Measurements from ENCODE around the gene LBX1.

LBX1 gene

DNA sequence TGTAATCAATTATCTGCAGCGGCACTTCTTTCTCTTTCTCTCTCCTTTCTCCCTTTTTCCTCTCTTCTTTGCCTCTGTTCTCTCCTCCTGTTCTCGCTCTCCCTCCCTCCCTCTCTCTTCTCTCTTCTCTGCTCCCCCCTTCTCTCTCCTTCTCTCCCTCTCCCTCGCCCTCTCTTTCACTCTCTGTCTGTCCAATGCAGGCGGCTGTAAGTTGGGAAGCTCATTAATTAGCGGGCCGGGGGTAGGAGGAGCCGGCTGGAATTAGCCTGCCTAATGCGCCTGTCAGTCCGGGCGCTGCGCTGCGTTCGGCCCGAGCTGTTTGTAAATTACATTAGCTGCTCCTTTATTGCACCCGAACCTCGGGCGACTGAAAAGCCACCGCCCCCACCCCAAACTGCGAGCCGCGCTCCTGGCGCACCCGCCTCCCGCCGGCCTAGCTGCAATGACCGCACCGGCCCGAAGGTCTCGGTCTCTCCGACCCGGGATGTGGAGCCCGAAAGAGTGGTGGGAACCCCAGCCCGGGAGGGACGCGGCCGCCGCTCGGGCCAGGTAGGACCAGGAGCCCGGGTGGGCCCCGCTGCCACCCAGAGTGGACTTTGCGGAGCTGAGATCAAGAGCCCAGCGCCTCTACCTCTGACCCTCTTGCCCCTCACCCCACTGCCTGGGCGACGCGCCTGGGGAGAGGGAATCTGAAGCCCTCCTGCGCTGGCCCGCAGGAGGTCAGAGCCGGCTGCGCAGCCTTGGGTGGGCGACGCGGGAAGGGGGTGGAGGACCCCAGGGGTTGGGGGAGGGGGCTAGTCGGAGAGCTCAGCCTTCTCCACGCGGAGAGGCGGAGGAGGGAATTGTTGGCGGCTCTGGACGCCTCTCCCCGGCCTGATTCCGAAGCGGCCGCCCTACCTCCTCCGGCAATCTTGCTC lies at the start of gene LBX1:
TSS of gene LBX1 (minus strand) at position 198 of the 917 bp plus-strand sequence. CDS start 648 bp downstream, outside the sequence.
- TF ChIP-seq, protein P1, sequence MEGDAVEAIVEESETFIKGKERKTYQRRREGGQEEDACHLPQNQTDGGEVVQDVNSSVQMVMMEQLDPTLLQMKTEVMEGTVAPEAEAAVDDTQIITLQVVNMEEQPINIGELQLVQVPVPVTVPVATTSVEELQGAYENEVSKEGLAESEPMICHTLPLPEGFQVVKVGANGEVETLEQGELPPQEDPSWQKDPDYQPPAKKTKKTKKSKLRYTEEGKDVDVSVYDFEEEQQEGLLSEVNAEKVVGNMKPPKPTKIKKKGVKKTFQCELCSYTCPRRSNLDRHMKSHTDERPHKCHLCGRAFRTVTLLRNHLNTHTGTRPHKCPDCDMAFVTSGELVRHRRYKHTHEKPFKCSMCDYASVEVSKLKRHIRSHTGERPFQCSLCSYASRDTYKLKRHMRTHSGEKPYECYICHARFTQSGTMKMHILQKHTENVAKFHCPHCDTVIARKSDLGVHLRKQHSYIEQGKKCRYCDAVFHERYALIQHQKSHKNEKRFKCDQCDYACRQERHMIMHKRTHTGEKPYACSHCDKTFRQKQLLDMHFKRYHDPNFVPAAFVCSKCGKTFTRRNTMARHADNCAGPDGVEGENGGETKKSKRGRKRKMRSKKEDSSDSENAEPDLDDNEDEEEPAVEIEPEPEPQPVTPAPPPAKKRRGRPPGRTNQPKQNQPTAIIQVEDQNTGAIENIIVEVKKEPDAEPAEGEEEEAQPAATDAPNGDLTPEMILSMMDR (IDR thresholded peaks at IDR 0.05): no peak

- TF ChIP-seq, protein P1 (IDR thresholded peaks at IDR 0.05): no peak
Measured at GRCh38 chr10:101273741-101274140, 44.5 kb upstream of the LBX1 start.

DNA sequence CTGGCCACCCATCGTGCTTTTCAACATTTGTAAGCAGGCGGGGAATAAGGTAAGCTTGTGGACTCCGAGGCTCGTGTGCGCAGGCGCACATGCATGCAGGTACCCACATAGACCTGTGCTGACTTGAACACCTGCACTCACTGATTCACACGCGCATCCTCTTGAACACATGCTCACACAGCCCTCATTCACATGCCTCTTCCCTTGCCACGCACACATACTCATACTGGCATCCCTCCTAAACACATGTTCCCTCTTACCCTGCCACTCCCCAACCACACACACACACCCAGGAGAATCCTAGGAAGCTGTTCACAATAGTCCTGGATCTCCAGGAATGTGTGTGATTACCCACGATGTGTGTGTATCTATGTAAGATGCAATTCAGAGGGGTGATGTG lies 44.1 kb upstream of the LBX1 start:
- TF ChIP-seq, protein P1 (IDR thresholded peaks at IDR 0.05): no peak

DNA sequence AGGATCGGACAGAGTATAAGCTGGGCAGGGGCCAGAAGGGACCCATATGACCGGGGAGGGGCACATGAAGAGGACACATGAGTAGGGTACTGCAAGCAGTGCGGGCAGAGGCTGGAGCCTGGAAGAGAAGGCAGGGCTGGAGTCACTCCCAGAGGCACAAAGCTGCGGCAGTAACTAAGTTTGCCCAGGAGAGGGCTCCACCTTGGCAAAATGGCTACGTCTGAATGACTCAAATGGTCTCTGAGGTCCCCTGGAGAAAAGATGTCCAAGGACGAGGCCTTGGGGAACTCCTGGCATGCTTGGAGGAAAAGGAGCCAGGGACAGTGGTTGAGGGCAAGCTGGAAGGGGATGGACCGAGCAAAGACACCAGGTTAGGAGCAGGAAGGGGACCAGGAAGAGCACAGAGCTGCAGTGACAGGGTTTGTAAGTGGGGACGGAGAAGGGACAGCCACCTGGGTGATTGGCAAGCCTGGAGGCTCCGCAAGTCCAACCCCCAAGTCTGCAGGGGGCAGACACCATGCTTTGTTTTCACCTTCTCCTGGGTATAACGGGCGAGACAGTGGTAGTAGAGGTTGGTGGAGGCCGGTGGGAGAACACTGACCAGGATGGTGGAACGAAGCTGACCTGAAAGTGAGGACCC lies 43.1 kb upstream of the LBX1 start:
- TF ChIP-seq, protein P1 (IDR thresholded peaks at IDR 0.05): peak; percentile 60

DNA sequence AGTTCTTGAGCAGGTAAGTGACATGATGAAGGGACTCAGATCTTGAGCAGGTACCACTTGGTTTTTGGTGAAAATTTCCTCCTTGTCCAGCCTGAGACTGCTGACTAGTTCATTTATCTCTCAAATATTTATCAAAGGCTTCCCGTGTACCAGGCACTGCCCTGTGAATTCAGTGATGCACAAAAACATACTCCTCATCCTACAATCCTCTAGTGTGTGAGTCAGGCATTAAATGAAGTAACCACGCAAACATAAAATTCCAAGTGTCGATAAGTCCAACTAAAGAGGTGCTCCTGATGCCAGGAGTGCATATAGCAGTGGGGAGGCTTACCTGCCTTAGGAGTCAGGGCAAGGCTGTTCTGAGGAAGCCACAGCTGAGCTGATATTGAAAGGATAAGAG lies 41.5 kb upstream of the LBX1 start:
- TF ChIP-seq, protein P1 (IDR thresholded peaks at IDR 0.05): no peak

DNA sequence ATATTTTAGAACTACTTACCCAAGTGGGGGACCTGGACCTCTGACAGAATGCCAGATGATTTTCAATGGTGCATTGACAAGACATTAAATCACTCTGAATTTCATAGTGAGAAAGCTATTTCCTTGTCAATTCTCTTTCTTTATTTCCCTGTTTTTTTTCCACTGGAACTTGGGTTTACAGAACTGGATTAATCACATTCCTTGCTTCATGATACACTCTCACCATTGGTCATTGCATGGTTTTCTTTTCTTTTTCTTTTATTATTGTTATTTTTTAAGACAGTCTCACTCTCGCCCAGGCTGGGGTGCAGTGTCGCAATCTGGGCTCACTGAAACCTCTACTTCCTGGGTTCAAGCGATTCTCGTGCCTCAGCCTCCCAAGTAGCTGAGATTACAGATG lies 38.5 kb upstream of the LBX1 start:
- TF ChIP-seq, protein P1 (IDR thresholded peaks at IDR 0.05): no peak

GRCh38 chr10:101267290-101267680 lies 38.0 kb upstream of the LBX1 start:
- TF ChIP-seq, protein P1 (IDR thresholded peaks at IDR 0.05): no peak
